ENCODE data around the gene HLA-DRA.

GRCh38 chr6:32406857-32407256 is 32.8 kb upstream of the HLA-DRA start, which contains the start of gene BTNL2:
- TF ChIP-seq POLR2A (IDR thresholded peaks at IDR 0.05; ENCODE audit: low read depth, low read length): no peak
- TF ChIP-seq, protein P1, sequence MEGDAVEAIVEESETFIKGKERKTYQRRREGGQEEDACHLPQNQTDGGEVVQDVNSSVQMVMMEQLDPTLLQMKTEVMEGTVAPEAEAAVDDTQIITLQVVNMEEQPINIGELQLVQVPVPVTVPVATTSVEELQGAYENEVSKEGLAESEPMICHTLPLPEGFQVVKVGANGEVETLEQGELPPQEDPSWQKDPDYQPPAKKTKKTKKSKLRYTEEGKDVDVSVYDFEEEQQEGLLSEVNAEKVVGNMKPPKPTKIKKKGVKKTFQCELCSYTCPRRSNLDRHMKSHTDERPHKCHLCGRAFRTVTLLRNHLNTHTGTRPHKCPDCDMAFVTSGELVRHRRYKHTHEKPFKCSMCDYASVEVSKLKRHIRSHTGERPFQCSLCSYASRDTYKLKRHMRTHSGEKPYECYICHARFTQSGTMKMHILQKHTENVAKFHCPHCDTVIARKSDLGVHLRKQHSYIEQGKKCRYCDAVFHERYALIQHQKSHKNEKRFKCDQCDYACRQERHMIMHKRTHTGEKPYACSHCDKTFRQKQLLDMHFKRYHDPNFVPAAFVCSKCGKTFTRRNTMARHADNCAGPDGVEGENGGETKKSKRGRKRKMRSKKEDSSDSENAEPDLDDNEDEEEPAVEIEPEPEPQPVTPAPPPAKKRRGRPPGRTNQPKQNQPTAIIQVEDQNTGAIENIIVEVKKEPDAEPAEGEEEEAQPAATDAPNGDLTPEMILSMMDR (conservative IDR thresholded peaks at IDR 0.05; ENCODE audit: low read depth, low read length): no peak
- no peak for TF ChIP-seq MXI1 (IDR thresholded peaks at IDR 0.05; ENCODE audit: borderline replicate concordance, low read depth, low read length)
- TF ChIP-seq RAD21 (IDR thresholded peaks at IDR 0.05; ENCODE audit: low read length): no peak
- TF ChIP-seq FOS (IDR thresholded peaks at IDR 0.05; ENCODE audit: low read depth, low read length): no peak
- no peak for TF ChIP-seq MAFK (IDR thresholded peaks at IDR 0.05; ENCODE audit: low read depth, low read length)
- no peak for TF ChIP-seq BHLHE40 (IDR thresholded peaks at IDR 0.05; ENCODE audit: low read depth, low read length)
- no peak for TF ChIP-seq RFX5 (IDR thresholded peaks at IDR 0.05; ENCODE audit: low read depth, low read length)
- no peak for TF ChIP-seq CEBPB (IDR thresholded peaks at IDR 0.05; ENCODE audit: low read depth, low read length)
- no peak for TF ChIP-seq SMC3 (IDR thresholded peaks at IDR 0.05; ENCODE audit: low read depth, low read length)
- no peak for TF ChIP-seq MAZ (IDR thresholded peaks at IDR 0.05; ENCODE audit: borderline replicate concordance, low read depth, low read length)
- TF ChIP-seq, protein P2, sequence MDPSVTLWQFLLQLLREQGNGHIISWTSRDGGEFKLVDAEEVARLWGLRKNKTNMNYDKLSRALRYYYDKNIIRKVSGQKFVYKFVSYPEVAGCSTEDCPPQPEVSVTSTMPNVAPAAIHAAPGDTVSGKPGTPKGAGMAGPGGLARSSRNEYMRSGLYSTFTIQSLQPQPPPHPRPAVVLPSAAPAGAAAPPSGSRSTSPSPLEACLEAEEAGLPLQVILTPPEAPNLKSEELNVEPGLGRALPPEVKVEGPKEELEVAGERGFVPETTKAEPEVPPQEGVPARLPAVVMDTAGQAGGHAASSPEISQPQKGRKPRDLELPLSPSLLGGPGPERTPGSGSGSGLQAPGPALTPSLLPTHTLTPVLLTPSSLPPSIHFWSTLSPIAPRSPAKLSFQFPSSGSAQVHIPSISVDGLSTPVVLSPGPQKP (IDR thresholded peaks at IDR 0.05; ENCODE audit: borderline replicate concordance, low read depth, low read length): no peak
